HG03039 (cell line): Measurements from ENCODE around the gene DLL4.

Experiments
- ATAC-seq: cut with Tn5 transposase; IDR thresholded peaks from one replicate; pipeline ENCODE4 v1.9.1; 2021; ENCODE audit warnings: mild to moderate bottlenecking, moderate library complexity; ENCODE audit not compliant: unreplicated experiment

Gene DLL4

DNA sequence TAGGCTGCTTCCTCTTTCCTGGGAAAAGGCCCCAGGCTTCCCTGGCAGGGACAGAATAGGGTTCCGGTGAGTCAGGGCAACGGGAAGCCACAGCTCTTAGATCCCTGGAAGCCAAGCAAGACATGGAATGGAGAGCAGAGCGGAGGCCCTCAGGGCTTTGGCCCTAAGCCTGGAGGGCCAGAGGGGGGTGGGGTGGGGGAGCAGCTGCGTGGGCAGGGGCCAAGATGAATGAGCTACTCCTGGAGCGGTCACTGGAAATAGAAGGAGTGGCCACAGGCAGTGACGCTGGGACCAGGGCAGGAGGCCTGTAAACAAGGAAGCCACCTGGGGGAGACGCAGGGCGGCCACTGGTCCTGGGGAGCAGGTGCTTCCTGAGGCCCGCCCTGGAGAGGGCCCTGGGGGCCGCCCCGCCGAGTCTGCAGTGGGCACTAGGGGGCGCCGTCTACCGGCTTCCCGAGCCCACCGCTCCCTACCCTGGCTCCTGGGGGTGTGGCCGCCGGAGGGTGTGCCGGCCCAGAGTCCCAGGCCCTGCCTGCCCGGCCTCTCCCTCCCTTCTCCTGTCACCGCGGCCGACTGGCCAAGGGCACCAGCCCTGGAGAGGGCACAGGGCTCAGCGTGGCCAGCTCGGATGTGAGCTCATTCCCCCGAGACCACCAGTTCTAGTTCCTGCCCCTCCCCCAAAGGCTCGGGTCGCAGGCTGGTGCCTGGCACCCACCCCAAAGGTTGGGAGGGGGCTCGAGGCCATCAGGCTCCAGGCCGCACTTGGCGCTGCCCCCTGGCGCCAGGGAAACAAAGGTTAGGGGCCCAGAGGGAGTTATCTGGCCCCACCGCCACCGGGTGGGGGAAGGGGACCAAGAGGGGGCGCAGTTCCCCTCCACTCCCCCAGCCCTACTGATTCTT, 22.8 kb upstream of the DLL4 start:
- ATAC-seq, result peak; percentile 57

DNA sequence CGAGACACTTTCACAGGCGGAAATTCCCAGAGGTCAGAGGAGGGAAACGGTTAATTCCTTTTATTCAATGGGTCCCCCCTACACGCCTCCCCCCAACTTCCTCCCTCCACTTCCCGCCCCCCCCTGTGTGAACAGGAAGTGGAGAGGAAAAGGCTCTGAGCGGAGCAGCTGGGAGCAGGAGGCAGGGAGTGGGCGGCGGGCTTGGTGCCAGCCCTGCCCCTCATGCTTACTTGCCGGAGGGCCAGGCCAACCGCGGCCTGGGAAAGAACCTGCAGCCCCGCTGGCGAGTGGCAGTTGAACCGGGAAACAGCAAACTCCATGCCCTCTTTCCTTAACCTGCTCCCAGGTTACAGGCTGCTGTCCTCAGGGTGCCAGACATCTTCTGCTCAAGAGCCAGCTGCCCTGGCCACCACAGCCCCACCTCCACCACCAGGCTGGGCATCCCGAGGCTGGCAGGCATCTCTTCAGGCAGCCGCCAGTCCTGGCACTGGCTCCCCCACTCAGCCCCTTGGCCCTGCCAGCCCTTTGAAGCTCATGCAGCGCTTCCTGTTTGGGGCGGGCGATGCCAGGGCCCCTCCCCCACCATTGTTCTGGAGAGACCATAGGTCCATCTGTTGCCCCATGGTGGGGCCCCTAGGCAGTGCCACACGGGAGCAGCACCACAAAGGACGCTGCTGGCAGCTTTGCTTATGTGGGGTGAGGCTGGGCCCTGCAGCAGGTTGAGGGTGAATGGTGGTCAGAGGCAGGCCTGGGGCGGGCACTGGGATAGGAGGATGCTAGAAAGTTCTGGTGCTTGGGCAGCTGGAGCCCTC, 21.9 kb upstream of the DLL4 start:
- no peak for ATAC-seq

DNA sequence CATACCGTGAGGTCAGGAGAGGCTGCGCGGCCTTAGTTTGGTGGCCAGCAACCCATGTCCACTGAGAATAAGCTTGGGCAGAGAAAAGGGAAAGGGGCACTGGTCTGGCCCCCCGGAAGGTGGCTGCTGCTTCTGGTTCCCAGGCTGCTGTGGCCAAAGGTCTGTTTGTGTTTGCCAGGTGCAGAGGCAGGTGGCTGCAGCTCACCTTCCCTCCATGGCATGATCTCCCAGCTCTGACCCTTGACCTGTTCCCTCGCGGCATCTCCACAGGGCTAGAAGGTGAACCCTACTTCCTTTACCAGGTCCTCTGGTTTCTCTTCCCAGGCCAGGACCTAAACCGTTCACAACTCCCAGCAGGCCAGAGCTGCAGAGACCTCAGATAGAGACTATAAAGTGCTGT, 21.0 kb upstream of the DLL4 start:
- no peak for ATAC-seq

DNA sequence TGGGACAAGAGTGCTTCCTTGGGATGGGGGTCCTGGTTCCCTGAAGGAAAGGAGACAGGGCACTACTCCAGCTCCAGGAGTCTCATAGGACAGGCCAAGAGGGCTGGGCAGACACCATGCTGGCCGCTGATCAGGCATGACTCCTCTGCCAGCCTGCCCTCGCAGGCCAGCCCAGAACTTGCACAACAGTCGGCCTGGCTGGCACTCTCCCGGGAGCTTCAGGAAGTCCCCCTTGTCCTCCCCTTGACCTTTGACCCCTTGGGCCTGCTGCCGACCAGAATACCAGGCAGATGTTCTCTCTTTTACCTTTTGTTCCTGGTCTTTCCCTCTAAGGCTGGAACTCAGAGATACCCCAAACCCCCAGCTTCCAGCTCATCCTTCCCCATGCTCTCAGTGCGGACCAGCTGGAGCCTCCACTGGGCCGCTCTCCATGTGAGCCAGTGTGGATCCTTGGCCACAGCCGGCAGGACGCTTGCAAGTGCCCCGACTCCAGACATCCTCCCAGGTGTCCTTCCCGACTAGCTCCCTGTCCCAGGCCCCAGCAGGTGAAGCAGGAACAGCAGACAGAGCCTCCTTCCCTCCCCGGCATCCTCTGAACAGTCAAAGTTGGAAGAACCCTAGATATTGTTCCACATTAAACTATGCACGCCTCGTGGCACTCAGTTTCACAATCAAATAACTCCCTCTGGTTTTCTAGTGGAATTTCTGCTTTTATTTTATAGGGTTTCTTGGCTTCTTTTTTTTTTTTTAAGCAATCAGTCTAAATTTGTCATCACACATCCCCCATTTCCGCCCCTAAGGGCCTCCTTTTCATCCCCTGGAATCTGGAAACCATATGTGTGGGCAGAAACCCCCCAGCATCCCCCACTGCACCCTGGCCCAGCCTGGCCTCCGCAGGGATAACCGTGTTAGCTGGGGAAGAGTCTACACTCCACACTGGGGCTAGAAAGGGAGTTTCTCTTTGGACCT, 19.2 kb upstream of the DLL4 start:
- ATAC-seq, result no peak

- ATAC-seq, result no peak
Measured at GRCh38 chr15:40911141-40911540, 18.0 kb upstream of the DLL4 start.

- ATAC-seq, result no peak
Measured at GRCh38 chr15:40911693-40912092, 17.4 kb upstream of the DLL4 start.

- no peak for ATAC-seq
Measured at GRCh38 chr15:40912478-40912877, 16.7 kb upstream of the DLL4 start.

GRCh38 chr15:40914013-40914412, 15.1 kb upstream of the DLL4 start:
- no peak for ATAC-seq

DNA sequence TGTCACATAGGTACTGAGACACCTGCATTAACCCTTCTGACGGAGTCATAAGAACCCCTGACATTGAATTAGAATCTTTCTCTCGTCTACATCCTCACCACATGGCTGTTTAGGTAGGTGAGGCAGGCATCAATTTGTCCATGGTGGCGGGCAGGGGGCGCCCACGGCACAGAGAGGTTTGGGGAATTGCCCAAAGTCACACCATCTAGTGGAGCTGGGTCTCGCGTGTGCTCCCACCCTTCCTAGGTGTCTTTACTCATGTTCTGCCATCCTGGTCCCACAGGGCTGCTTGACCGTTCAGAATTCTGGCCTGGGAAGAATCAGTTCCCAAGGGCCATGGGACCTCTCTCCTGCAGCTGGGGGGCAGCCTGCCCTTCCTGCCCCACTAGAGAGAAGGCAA, 14.7 kb upstream of the DLL4 start:
- ATAC-seq, result no peak

- no peak for ATAC-seq
Measured at GRCh38 chr15:40915116-40915661, 14.0 kb upstream of the DLL4 start.

GRCh38 chr15:40915679-40916078, 13.5 kb upstream of the DLL4 start:
- ATAC-seq, result no peak

GRCh38 chr15:40917585-40917984, 11.6 kb upstream of the DLL4 start:
- ATAC-seq, result no peak

DNA sequence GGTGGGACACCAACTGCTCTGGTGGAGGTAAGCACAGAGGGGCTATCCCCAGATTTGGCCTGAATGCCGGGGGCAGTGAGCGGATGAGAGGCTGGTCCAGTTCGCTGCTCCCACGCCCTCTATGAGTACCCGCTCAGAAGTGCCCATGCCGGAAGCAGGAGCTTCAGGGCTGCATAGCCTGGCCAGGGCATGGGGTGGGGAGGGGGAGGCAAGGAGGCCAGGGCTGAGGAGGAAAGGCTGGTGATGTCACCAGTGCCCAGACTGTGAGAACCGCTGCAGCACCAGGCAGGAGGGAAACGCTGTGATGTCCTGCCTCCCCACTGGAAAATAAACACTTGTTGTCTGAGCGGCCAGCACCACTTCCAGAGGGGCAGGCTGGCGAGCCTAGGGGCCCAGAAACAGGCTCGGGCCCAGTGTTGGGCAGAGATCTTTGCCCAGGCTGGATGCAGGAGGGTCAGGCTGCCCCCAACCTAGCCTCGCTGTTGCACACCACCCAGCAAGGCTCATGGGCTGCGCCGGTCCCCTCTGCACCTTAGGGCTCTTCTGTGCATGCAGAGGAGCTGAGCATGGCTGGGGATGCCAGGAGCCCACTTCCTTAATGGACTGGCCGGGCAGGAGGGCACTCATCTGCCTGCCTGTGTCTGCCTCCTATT, 10.9 kb upstream of the DLL4 start:
- ATAC-seq, result no peak

GRCh38 chr15:40918799-40919392, 10.2 kb upstream of the DLL4 start:
- ATAC-seq, result no peak

- no peak for ATAC-seq
Measured at GRCh38 chr15:40921949-40922607, 7.1 kb upstream of the DLL4 start.

- no peak for ATAC-seq
Measured at GRCh38 chr15:40922608-40923005, 6.5 kb upstream of the DLL4 start.

GRCh38 chr15:40923551-40923950, 5.6 kb upstream of the DLL4 start:
- ATAC-seq, result no peak

DNA sequence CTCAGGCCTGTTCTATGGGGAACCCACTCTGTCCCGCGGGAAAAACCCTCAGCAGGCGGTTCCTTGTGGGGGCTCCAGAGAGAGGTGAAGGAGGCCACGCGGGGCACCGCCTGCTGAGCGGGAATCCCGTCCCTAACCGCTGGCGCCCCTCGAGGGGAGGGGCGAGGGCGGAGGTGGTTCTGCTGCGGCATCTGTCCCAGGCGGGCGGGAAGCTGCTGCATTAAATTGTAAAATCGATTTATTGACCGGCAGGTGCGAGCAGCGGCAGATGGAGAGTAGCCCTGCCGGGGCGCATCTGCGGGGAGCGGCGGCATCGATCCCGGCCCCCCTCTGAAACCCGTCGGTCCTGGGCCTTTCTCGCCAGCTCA, 3.7 kb upstream of the DLL4 start:
- no peak for ATAC-seq
